ENCODE data around the gene STAC. TPM values are rescaled to one million over a fixed set of nuclear protein-coding genes. Genes with fewer than 3 reads are reported as not detected.
"Not testable (repeated sequence)": the region's sequence is repeated elsewhere in the genome, so short reads cannot be mapped to it uniquely, and the experiment has no call there.

The STAC gene
- total RNA-seq, 2 experiments from 2014 or later, result 0.12 to 0.15 TPM

DNA sequence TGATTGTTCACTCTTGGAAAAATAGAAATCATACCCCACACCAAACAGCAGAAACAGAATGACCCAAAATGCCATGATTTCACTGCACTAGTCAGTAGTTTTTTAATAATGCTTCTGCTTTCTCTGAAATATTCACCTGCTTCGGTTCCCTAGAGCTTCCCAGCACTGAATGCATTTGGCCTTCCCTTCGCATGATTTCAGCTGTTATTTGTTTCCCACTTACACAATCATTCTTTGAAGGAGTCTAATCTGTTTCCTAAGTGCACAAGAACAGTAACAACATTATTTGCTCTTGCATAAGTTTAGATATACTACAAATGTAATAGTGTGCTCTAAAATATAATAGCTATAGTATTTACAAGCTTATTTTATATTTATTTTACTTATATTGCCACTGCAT is 178.7 kb downstream of the STAC start:
- Mint-ChIP-seq H3K9me3 (no peaks in the 10 kb centered on the region), H3K27me3 (peaks cover 2% of the 10 kb centered on the region), H3K4me1 (peaks cover 3% of the 10 kb centered on the region), H3K27ac (no peak overlapping the region), H3K4me3 (no peak overlapping the region), H3K36me3 (ENCODE audit: low read depth) (no peaks in the 10 kb centered on the region)
- no peak for DNase-seq
- ChIA-PET CTCF (no interaction called here), POLR2A (no interaction called here)

DNA sequence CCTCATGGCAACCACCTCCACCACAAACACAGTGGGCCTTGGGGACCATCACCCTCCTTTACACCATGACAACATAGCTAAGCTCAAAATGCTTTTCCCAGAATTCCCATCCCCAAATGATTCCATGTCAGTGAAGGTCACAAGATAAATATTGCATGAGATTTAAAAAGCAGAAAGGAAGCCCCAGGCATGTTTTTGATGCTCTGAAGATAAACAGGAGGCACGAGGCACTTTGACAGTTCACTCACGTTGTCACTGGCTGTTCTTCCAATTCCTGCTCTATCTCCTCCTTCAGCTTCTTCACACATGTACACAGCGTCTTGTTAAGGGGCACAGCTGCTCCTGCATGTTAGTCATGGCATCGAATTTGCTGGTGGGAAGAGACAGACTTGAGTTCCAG is 180.4 kb downstream of the STAC start:
- Mint-ChIP-seq H3K27me3 (peaks cover 2% of the 10 kb centered on the region), H3K27ac (no peak overlapping the region), H3K4me1 (peaks cover 3% of the 10 kb centered on the region), H3K4me3 (no peak overlapping the region), H3K36me3 (ENCODE audit: low read depth) (no peaks in the 10 kb centered on the region), H3K9me3 (no peaks in the 10 kb centered on the region)
- ChIA-PET CTCF (no interaction called here), POLR2A (no interaction called here)
- DNase-seq, result no peak

DNA sequence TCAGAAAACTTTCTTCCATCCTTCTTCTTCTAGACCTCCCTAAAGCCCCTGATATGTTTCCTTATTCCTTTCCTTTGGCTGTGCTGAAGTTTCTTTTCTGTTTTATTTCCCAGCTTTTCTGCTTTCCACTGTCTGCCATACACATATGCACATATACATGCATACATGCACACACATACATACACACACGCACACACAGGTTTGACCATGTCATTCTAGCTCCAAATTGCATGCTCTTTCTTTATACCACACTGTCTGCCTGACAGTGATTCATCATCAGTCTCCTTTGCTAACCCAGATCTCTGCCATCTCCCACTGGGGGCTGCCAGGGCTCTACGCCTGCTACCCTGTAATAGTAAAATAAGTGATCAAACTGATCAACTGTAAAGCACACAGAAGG is 181.3 kb downstream of the STAC start:
- H3K4me3 Mint-ChIP-seq, result no peak overlapping the region

DNA sequence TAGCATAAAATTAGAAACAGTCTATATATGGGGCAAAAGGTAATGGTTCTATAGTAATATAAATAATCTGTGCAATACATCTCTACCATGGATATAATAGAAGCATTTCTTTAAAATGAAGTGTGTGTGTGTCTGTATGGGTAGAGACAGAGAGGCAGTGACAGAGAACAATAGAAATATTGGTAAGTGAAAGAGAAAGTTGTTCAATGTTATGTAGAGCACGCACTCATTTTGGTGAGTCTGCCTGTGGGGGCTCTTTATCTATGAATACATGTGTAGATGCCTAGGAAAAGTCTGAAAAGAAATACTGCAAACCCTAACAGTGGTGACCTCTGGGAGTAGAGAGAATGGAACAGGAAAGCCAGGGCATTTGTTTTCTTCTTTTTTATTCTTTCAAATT is 182.6 kb downstream of the STAC start:
- Mint-ChIP-seq H3K27ac (no peak overlapping the region), H3K4me1 (peaks cover 3% of the 10 kb centered on the region)

More for the DNA sequence above, 181.3 kb downstream of the STAC start:
- no peaks in the 10 kb centered on the region for H3K36me3 Mint-ChIP-seq (ENCODE audit: low read depth)
- DNase-seq, result no peak
- ChIA-PET POLR2A (no interaction called here), CTCF (no interaction called here)
- no peaks in the 10 kb centered on the region for H3K9me3 Mint-ChIP-seq
- peaks cover 2% of the 10 kb centered on the region for H3K27me3 Mint-ChIP-seq
- no peak overlapping the region for H3K27ac Mint-ChIP-seq
- peaks cover 3% of the 10 kb centered on the region for H3K4me1 Mint-ChIP-seq

DNA sequence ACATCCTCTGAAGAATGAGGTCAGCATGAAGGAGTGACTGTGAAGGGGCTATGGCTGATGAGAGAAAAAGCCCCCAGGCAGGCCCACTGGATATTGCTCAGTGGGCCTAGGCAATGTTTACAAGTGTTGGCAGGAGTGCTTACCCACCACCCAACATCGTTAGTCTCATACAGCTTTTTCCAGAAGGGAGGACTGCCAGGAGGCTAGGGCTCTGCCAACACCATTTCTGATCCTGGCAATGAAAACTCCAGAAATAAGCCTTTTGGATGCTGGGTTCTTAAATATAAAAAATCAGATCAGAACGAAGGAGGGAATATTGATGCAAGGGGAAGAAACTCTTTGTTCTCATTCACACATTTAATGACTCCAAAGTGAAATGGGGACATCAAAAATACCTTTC is 194.9 kb downstream of the STAC start:
- peaks cover 7% of the 10 kb centered on the region for H3K9me3 Mint-ChIP-seq
- CTCF ChIA-PET, result no interaction called here
- DNase-seq, result no peak
- POLR2A ChIA-PET, result no interaction called here
- H3K27ac Mint-ChIP-seq, result no peak overlapping the region
- H3K4me3 Mint-ChIP-seq, result no peak overlapping the region
- H3K4me1 Mint-ChIP-seq, result no peaks in the 10 kb centered on the region
- no peaks in the 10 kb centered on the region for H3K36me3 Mint-ChIP-seq (ENCODE audit: low read depth)
- H3K27me3 Mint-ChIP-seq, result no peaks in the 10 kb centered on the region

More for the DNA sequence above, 182.6 kb downstream of the STAC start:
- H3K36me3 Mint-ChIP-seq (ENCODE audit: low read depth), result no peaks in the 10 kb centered on the region
- POLR2A ChIA-PET, result no interaction called here
- CTCF ChIA-PET, result no interaction called here
- DNase-seq, result no peak
- peaks cover 2% of the 10 kb centered on the region for H3K27me3 Mint-ChIP-seq
- no peaks in the 10 kb centered on the region for H3K9me3 Mint-ChIP-seq
- no peak overlapping the region for H3K4me3 Mint-ChIP-seq

DNA sequence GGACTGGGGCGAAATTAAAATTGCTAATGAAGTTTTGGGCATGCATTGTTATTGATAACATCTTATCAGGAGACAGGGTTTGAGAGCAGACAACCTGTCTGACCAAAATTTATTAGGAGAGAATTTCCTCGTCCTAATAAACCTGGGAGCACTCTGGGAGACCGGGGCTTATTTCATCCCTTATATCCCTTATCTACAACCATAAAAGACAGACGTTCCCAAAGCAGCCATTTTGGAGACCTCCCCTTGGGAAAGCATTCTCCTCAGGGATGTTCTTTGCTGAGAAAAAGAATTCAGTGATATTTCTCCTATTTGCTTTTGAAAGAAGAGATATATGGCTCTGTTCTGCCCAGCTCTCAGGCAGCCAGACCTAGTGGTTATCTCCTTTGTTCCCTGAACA is 198.1 kb downstream of the STAC start:
- DNase-seq, POLR2A ChIA-PET, CTCF ChIA-PET: not testable (repeated sequence)

DNA sequence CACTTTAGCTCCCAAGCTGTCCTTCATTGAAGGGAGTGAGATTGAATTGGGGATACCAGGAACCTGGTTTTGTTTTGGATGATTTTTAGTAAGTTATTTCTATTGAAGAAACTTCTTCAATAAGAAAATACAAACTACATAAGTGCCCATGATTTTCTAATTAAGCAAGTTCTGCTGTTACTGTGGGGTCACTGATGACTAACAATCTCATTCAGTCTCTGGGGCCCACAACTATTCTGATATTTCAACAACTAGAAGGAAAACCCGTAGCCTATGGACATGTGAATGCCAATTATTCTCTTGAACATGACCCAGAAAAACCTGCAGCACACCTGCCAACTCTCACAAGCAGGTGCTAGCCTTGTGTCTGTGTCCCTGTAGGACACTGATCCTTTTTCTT is 199.4 kb downstream of the STAC start:
- peaks cover 7% of the 10 kb centered on the region for H3K9me3 Mint-ChIP-seq
- no peak overlapping the region for H3K4me3 Mint-ChIP-seq
- DNase-seq, result no peak
- no peak overlapping the region for H3K27ac Mint-ChIP-seq
- ChIA-PET POLR2A (no interaction called here), CTCF (no interaction called here)
- H3K4me1 Mint-ChIP-seq, result no peaks in the 10 kb centered on the region
- no peaks in the 10 kb centered on the region for H3K36me3 Mint-ChIP-seq (ENCODE audit: low read depth)
- no peaks in the 10 kb centered on the region for H3K27me3 Mint-ChIP-seq

More for the DNA sequence above, 198.1 kb downstream of the STAC start:
- not testable (repeated sequence) for H3K4me3 Mint-ChIP-seq; H3K36me3 Mint-ChIP-seq (ENCODE audit: low read depth); H3K9me3 Mint-ChIP-seq; H3K27ac Mint-ChIP-seq; H3K4me1 Mint-ChIP-seq; H3K27me3 Mint-ChIP-seq

DNA sequence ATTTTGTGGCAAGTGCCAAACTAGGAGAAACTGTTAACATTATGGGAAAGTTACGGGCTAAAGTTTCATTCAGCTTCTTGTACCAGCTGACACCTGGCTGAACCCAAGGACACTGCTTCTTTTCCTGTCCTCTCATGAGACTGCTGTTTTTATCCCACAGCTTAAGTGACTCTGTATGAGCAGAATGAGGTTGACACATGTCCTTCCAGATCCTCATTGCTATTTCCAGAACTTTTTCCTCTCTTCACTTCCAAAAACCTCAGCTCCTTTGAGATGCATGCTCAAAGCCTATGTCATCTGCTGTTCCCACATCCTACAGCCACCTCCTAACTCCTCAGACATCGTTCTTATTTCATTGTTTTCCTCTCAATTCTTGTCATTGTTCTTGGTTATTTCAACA is 200.4 kb downstream of the STAC start:
- Mint-ChIP-seq H3K4me3 (no peak overlapping the region), H3K27ac (no peak overlapping the region), H3K4me1 (no peaks in the 10 kb centered on the region), H3K36me3 (ENCODE audit: low read depth) (no peaks in the 10 kb centered on the region), H3K27me3 (no peaks in the 10 kb centered on the region), H3K9me3 (peaks cover 7% of the 10 kb centered on the region)
- no peak for DNase-seq
- ChIA-PET POLR2A (no interaction called here), CTCF (no interaction called here)

DNA sequence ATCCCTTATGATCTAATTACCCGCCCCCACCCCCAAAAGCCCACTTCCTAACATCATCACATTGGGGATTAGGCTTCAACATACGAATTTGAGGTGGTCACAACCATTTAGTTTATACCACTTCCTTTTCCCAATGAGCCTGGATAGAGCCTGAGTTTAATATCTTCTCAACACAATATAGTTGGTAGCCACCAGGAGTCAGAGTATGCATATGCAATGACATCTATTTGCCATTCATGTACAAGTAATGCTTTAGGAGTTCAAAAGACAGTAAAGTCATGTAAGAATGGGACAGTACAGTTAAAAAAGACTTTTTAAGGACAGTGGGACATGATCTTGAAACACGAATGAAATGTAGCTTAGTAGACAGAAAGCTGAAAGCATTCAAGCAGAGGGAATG is 211.7 kb downstream of the STAC start:
- H3K9me3 Mint-ChIP-seq, result peaks cover 1% of the 10 kb centered on the region
- POLR2A ChIA-PET, result no interaction called here
- no peak overlapping the region for H3K27ac Mint-ChIP-seq
- no peaks in the 10 kb centered on the region for H3K36me3 Mint-ChIP-seq (ENCODE audit: low read depth)
- H3K4me3 Mint-ChIP-seq, result no peak overlapping the region
- no peak for DNase-seq
- no peaks in the 10 kb centered on the region for H3K4me1 Mint-ChIP-seq
- H3K27me3 Mint-ChIP-seq, result no peaks in the 10 kb centered on the region
- CTCF ChIA-PET, result interaction anchor here (0.5 kb wide), 1 partner anchor 621 kb away, joined by 3 read pairs; no protein-coding TSS in a partner anchor

DNA sequence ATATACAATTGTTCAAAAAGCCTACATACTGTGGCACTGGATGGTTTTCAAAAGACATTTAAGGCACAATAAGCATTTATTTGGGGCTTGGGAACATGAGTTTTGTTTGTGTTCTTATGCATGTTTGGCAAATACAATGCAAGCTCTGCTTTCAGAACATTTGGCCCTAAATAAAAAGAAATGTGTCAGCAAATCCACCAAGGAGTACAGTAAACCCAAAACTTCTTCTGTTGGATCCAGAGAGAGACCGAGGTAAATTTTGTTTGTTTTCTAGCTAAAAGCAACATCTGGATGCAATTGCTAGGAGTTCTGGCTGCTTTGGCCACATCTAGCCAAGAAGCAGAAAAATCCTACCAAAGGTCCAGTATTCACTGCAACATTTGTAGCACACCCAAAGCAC is 215.2 kb downstream of the STAC start:
- H3K27ac Mint-ChIP-seq, result no peak overlapping the region
- H3K4me1 Mint-ChIP-seq, result no peaks in the 10 kb centered on the region
- CTCF ChIA-PET, result no interaction called here
- no peak for DNase-seq
- H3K9me3 Mint-ChIP-seq, result no peaks in the 10 kb centered on the region
- H3K4me3 Mint-ChIP-seq, result no peak overlapping the region
- no peaks in the 10 kb centered on the region for H3K36me3 Mint-ChIP-seq (ENCODE audit: low read depth)
- H3K27me3 Mint-ChIP-seq, result no peaks in the 10 kb centered on the region
- POLR2A ChIA-PET, result no interaction called here

DNA sequence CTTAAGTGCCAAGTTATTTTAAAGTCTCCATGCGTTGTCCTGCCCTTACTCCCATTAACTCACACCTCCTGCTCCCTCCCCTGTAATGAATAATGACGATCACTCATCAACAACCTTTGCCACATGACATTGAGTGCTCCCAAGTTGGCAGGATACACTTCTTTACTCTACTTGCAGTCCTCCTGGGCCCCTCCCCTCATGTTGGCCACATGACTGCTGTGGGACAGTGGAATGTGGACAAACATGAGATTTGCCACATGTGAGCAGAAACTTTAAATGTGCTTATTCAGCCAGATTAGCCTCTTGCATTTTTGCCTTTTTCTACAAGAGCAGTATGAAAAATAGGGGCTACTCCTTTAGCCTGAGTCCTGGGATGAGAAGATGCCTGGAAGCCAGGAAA is 216.1 kb downstream of the STAC start:
- no peak overlapping the region for H3K4me3 Mint-ChIP-seq
- CTCF ChIA-PET, result no interaction called here

DNA sequence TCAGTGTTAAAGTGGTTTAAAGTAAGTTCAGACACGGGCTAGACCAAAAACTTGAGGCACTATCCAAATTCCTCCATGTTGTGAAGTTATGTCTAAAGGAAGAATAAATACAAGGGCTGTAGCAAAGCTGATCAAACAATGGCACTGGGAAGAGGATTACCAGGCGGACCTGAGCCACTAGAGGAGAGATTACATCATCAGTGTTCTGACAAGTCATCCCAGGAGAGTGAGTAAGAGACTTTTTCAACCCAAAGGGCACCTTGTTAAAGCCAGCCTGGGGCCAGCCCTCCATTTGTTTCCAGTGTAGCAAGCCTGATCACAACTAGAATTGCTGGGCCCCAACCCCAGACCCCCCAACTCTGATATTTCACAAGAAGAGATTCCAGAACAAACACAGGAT is 217.1 kb downstream of the STAC start:
- Mint-ChIP-seq H3K4me3 (no peak overlapping the region), H3K27ac (no peak overlapping the region), H3K4me1 (no peaks in the 10 kb centered on the region), H3K27me3 (no peaks in the 10 kb centered on the region), H3K9me3 (no peaks in the 10 kb centered on the region), H3K36me3 (ENCODE audit: low read depth) (no peaks in the 10 kb centered on the region)
- CTCF ChIA-PET, result no interaction called here
- no peak for DNase-seq
- POLR2A ChIA-PET, result no interaction called here

More for the DNA sequence above, 216.1 kb downstream of the STAC start:
- no peak for DNase-seq
- no peaks in the 10 kb centered on the region for H3K27me3 Mint-ChIP-seq
- no peak overlapping the region for H3K27ac Mint-ChIP-seq
- POLR2A ChIA-PET, result no interaction called here
- no peaks in the 10 kb centered on the region for H3K4me1 Mint-ChIP-seq
- no peaks in the 10 kb centered on the region for H3K36me3 Mint-ChIP-seq (ENCODE audit: low read depth)
- H3K9me3 Mint-ChIP-seq, result no peaks in the 10 kb centered on the region
